ENCODE results near the gene APLN.

Gene APLN

DNA sequence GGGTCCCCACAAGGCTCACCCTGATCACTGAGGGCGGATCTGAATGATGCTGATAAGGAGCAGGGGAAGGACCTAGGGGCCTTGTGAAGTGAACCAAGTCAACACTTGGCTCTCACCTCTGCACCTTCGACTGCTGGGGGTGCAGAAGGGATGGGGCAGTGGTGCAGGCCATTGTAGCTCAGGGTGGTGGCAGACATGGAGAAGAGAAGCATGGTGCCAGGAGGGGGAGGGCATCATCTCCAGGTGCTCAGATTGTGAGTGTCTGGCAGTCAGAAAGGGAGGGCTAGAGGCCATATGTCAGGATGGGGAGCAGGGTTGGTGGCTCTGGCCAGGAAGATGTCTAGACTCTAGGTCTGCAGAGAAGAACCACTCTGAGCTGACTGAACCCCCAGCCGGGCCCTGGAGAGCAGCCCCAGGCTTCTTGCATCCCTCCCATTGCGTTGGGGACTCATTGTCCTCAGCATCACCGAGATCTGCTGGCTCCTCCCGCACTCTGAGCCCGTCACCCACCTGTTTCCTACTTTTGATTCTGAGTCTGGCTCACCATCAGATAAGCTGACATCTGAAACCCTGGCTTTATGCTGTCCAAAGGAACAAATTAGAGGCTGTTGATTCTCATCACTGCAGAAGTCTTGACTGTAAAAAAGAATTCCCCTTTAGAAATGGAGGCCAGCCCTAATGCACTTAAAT, 3.8 kb downstream of the APLN start:
- Mint-ChIP-seq H3K9me3 (no peaks in the 10 kb centered on the region), H3K27me3 (peaks cover 28% of the 10 kb centered on the region), H3K4me3 (no peak overlapping the region), H3K27ac (no peak overlapping the region), H3K4me1 (peaks cover 29% of the 10 kb centered on the region)
- DNase-seq (no peak), ATAC-seq (no peak)

GRCh38 chrX:129650183-129650689, 4.5 kb downstream of the APLN start:
- no peak overlapping the region for H3K4me3 Mint-ChIP-seq
- H3K4me1 Mint-ChIP-seq = peaks cover 22% of the 10 kb centered on the region
- peaks cover 21% of the 10 kb centered on the region for H3K27me3 Mint-ChIP-seq
- no peak overlapping the region for H3K27ac Mint-ChIP-seq
- DNase-seq (no peak), ATAC-seq (no peak)
- no peaks in the 10 kb centered on the region for H3K9me3 Mint-ChIP-seq

GRCh38 chrX:129649268-129650182, 5.2 kb downstream of the APLN start:
- H3K27ac Mint-ChIP-seq = no peak overlapping the region
- H3K9me3 Mint-ChIP-seq = no peaks in the 10 kb centered on the region
- H3K27me3 Mint-ChIP-seq = peaks cover 18% of the 10 kb centered on the region
- H3K4me3 Mint-ChIP-seq = no peak overlapping the region
- H3K4me1 Mint-ChIP-seq = peaks cover 19% of the 10 kb centered on the region
- ATAC-seq = no peak
- DNase-seq = no peak

- Mint-ChIP-seq H3K9me3 (no peaks in the 10 kb centered on the region), H3K4me3 (no peak overlapping the region), H3K27ac (no peak overlapping the region), H3K27me3 (peaks cover 18% of the 10 kb centered on the region), H3K4me1 (peaks cover 13% of the 10 kb centered on the region)
- ATAC-seq (no peak), DNase-seq (no peak)
These were observed 6.1 kb downstream of the APLN start for GRCh38 chrX:129648514-129649267.

DNA sequence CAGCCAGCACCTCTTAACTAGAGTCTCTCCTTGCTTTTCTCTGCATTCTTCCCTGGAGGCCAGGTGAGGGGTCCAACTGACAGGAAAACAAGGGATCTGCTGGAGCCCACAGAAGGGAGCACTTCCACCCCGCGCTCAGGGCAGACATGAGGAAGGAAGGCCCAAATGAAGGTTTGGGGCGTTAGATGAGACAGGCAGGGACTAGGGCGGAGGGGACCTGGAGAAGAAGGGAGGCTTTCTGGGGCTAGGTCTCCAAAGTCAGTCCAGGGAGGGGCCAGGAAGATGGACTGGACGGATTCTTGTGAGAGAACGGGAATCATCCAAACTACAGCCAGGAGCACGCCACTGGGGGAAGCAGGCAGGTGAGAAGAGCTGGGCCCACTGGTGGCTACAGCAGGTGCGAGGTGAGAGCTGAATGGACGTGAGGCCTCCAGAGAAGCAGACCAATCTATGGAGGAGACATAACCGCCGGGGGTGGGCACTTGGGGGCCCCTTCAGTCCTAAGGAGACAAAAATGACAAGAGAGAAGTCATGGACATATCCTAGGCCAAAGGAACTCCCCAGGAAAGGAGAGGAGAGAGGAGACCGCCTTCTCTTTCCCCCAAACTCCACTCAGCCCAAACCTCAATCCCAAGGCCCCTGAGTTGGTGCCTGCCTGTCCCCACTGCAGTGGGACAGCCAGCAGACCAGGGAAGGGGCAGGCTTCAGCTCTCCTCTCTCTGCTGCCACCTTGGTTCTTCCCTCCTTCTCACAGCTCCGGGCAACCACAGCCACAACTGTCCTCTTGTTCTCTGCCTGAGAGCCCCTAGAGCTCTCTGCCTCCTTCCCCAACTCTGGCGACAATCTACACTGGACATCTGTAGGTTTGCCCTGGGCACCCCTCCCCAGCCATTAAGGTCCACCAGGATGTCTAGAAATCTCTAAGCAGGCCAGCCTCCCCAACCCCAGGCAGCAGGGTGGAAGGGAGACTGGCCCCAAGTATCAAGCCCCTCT, 7.0 kb downstream of the APLN start:
- DNase-seq (no peak), ATAC-seq (no peak)
- H3K4me3 Mint-ChIP-seq = no peak overlapping the region
- peaks cover 9% of the 10 kb centered on the region for H3K27me3 Mint-ChIP-seq
- H3K9me3 Mint-ChIP-seq = no peaks in the 10 kb centered on the region
- H3K4me1 Mint-ChIP-seq = peaks cover 5% of the 10 kb centered on the region
- H3K27ac Mint-ChIP-seq = peak overlapping the region in 1 of 2 donors; percentile 33

- ATAC-seq (no peak), DNase-seq (no peak)
- Mint-ChIP-seq H3K4me1 (peaks cover 5% of the 10 kb centered on the region), H3K27me3 (peaks cover 2% of the 10 kb centered on the region), H3K4me3 (no peak overlapping the region), H3K27ac (no peak overlapping the region), H3K9me3 (no peaks in the 10 kb centered on the region)
These were observed 8.0 kb downstream of the APLN start for GRCh38 chrX:129646566-129647417.

DNA sequence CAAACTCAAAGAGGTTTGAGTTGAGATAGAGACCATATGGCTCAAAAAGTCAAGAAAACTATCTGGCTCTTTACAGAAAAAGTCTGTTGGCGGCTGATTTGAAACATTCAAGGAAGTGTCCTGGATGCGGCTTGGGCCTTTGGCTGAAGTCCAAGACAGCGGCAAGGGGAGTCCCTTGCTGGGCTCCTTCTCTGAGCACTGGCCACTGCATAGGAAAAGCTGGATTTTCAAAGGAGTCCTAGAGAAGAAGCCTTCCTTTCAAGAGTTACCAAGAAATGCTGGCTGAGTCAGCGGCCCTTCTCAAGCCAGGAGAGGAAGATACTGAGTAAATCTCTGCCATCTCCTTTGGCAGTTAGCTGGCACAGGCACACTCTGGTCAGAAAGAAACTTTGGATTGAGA, 12.1 kb downstream of the APLN start:
- Mint-ChIP-seq H3K4me1 (peaks cover under 1% of the 10 kb centered on the region), H3K4me3 (no peak overlapping the region), H3K27me3 (no peaks in the 10 kb centered on the region), H3K27ac (no peak overlapping the region), H3K9me3 (no peaks in the 10 kb centered on the region)
- ATAC-seq = no peak
- no peak for DNase-seq

- Mint-ChIP-seq H3K27ac (no peak overlapping the region), H3K27me3 (no peaks in the 10 kb centered on the region), H3K4me1 (peaks cover 6% of the 10 kb centered on the region), H3K4me3 (no peak overlapping the region), H3K9me3 (no peaks in the 10 kb centered on the region)
- ATAC-seq (no peak), DNase-seq (no peak)
These were observed 12.8 kb downstream of the APLN start for GRCh38 chrX:129641941-129642340.

GRCh38 chrX:129641469-129641868, 13.3 kb downstream of the APLN start:
- Mint-ChIP-seq H3K27me3 (no peaks in the 10 kb centered on the region), H3K27ac (no peak overlapping the region), H3K9me3 (no peaks in the 10 kb centered on the region), H3K4me3 (no peak overlapping the region), H3K4me1 (peaks cover 6% of the 10 kb centered on the region)
- ATAC-seq = no peak
- no peak for DNase-seq

DNA sequence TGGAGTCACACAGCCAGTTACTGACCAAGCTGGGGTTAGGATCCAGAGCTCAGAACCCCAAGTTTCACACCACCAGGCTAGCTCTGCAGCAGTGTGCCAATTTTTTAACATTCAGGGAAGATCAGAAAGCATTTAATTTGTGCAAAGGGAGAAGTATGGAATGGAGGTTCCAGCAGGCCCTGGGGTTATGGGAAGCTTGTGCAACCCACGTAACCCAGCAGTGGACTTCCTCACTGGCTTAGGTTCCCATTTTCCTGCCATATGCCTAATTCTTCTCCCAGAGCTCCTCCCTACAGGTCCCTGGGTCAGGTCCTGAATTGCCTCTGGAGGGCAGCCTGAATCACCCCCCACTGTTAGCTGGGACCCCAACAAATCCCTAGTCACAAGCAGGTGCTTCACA, 14.0 kb downstream of the APLN start:
- no peak for DNase-seq
- Mint-ChIP-seq H3K27me3 (no peaks in the 10 kb centered on the region), H3K4me3 (no peak overlapping the region), H3K27ac (no peak overlapping the region), H3K9me3 (no peaks in the 10 kb centered on the region), H3K4me1 (peaks cover 6% of the 10 kb centered on the region)
- ATAC-seq = no peak

GRCh38 chrX:129638917-129639316, 15.8 kb downstream of the APLN start:
- ATAC-seq (no peak), DNase-seq (no peak)
- Mint-ChIP-seq H3K4me3 (no peak overlapping the region), H3K4me1 (peaks cover 6% of the 10 kb centered on the region), H3K9me3 (no peaks in the 10 kb centered on the region), H3K27me3 (no peaks in the 10 kb centered on the region), H3K27ac (no peak overlapping the region)

DNA sequence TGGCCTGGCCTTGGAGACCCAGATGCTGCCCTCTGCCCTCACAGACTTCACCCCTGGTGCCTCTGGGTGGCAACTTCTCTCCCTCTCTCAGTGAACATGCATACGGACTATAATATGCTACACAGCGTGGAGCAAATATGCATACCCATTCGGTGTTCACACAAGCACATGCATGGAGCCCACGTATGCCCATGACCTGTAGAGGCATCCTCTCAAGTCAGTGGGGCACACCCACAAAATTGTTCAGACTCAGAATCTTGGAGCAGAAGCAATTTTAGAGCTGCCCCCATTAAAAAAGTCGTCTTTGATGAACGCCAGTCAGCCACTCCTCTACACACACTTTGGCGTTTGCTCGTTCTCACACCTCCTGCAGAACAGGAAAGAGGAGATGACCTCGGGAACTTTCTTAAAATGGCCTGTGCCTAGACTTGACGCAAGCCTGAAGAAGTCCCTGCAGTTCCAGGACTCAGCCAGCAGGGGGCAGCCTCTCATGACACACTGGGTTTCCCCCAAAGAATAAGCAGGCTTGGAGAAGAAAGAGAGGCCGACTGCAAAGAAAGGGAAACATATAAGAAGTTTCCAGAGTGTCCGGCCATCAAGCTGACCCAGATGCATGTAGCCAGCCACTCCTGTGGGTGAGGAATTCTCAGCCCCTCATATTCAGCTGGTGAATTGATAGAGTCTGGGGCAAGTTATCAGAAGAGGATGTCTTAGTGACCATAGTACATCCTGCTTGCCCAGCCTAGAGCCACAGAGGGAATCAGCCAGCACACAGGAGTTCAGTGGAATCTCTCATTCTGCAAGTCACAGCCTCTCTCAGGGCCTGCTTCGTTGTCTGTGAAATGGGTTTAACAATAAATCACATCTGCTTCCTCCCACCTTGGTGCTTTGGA, 17.3 kb downstream of the APLN start:
- H3K4me1 Mint-ChIP-seq = peaks cover 6% of the 10 kb centered on the region
- DNase-seq = peak; percentile 60 to 66
- peak overlapping the region in 1 of 2 donors; percentile 78 for H3K27ac Mint-ChIP-seq
- H3K27me3 Mint-ChIP-seq = no peaks in the 10 kb centered on the region
- peak; percentile 80 for ATAC-seq
- H3K9me3 Mint-ChIP-seq = no peaks in the 10 kb centered on the region
- H3K4me3 Mint-ChIP-seq = no peak overlapping the region

GRCh38 chrX:129636175-129636681, 18.5 kb downstream of the APLN start:
- peaks cover 6% of the 10 kb centered on the region for H3K4me1 Mint-ChIP-seq
- H3K27ac Mint-ChIP-seq = no peak overlapping the region
- no peak overlapping the region for H3K4me3 Mint-ChIP-seq
- no peaks in the 10 kb centered on the region for H3K9me3 Mint-ChIP-seq
- no peak for ATAC-seq
- DNase-seq = no peak
- no peaks in the 10 kb centered on the region for H3K27me3 Mint-ChIP-seq
